Vagina (tissue), 2 donors: ENCODE data around the gene ZNF407.

Experiments used
- CTCF ChIP-seq, 3 experiments: fragments of 450-650 bp in 2 of 3; fragments of 200-600 bp in 1 of 3; sonication (generic) in 1 of 3; IDR thresholded peaks; one replicate each; pipeline ENCODE4 v1.5.1; 2017 to 2019; ENCODE audit warnings: antibody characterized with exemption in 3 of 3, mild to moderate bottlenecking in 2 of 3, moderate library complexity in 2 of 3
- POLR2A ChIP-seq, 2 donors: fragments of 450-650 bp; IDR thresholded peaks; one replicate each; pipeline ENCODE4 v1.6.1; 2017; ENCODE audit warnings: antibody characterized with exemption in 2 of 2, mild to moderate bottlenecking in 2 of 2, moderate library complexity in 2 of 2

- TF ChIP-seq CTCF (IDR thresholded peaks at IDR 0.05) (no peak), POLR2A (IDR thresholded peaks at IDR 0.05) (no peak)
Observed at GRCh38 chr18:74967438-74967837, 369.8 kb downstream of the ZNF407 start.
